ENCODE measurements around the gene SH3PXD2A.

- TF ChIP-seq CTCF (IDR thresholded peaks at IDR 0.05) (peak in 2 of 6 experiments; percentile 12 to 21), POLR2A (IDR thresholded peaks at IDR 0.05) (peak; percentile 80 to 83)
Observed at GRCh38 chr10:103659674-103660363, 195.6 kb downstream of the SH3PXD2A start.

Measured in Peyer's patch (tissue), 4 donors.